Upper lobe of left lung (tissue), 4 donors: ENCODE data around the gene CAPN11.

Experiments used
- POLR2AphosphoS5 ChIP-seq, 2 donors: sonication (generic); formaldehyde crosslinking; IDR thresholded peaks; one replicate each; pipeline ENCODE4 v1.5.1; 2017; ENCODE audit warnings: antibody characterized with exemption in 2 of 2
- TF ChIP-seq, protein P1 (sequence below), 6 experiments: fragments of 450-650 bp in 4 of 6; fragments of 200-600 bp in 2 of 6; sonication (generic) in 2 of 6; IDR thresholded peaks; one replicate each; pipeline ENCODE4 v1.5.1; 2016 to 2019; ENCODE audit warnings: antibody characterized with exemption in 6 of 6

GRCh38 chr6:44207966-44208365 lies 49.3 kb downstream of the CAPN11 start:
- TF ChIP-seq POLR2AphosphoS5 (IDR thresholded peaks at IDR 0.05): no peak
- TF ChIP-seq, protein P1, sequence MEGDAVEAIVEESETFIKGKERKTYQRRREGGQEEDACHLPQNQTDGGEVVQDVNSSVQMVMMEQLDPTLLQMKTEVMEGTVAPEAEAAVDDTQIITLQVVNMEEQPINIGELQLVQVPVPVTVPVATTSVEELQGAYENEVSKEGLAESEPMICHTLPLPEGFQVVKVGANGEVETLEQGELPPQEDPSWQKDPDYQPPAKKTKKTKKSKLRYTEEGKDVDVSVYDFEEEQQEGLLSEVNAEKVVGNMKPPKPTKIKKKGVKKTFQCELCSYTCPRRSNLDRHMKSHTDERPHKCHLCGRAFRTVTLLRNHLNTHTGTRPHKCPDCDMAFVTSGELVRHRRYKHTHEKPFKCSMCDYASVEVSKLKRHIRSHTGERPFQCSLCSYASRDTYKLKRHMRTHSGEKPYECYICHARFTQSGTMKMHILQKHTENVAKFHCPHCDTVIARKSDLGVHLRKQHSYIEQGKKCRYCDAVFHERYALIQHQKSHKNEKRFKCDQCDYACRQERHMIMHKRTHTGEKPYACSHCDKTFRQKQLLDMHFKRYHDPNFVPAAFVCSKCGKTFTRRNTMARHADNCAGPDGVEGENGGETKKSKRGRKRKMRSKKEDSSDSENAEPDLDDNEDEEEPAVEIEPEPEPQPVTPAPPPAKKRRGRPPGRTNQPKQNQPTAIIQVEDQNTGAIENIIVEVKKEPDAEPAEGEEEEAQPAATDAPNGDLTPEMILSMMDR (IDR thresholded peaks at IDR 0.05): no peak
